Measurements from ENCODE around the gene ZRANB3. TPM values are rescaled to one million over a fixed set of nuclear protein-coding genes. Genes with fewer than 3 reads are reported as not detected.

The ZRANB3 gene
- total RNA-seq, 6 donors from 2014 or later, result 1.00 to 4.0 (median 2.0) TPM

DNA sequence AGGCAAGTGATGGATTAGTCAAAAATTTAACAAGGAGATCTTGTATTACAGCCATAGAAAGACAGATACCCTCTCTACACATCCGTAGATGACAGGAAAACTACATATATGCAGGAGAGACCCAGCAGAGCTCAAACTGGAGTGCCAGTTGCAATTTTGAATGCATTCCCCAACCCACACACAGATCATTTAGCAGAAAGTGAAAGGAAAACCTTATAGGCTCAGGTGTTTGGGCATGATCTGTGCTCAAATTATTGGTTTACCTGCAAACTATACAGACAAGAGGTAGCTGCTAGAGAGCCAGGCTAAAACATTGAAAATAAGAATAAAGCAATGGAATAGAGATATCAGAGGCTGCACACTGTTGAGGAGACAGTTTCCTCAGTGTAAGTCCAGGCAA is 427.2 kb downstream of the ZRANB3 start:
- DNase-seq, result no peak
- no peak overlapping the region for H3K4me3 ChIP-seq
- no peaks in the 10 kb centered on the region for H3K27me3 ChIP-seq
- no peaks in the 10 kb centered on the region for H3K9me3 ChIP-seq
- TF ChIP-seq POLR2AphosphoS5 (IDR thresholded peaks at IDR 0.05), result no peak
- no peak for TF ChIP-seq EP300 (IDR thresholded peaks at IDR 0.05)
- TF ChIP-seq POLR2A (IDR thresholded peaks at IDR 0.05), result no peak
- TF ChIP-seq, protein P1, sequence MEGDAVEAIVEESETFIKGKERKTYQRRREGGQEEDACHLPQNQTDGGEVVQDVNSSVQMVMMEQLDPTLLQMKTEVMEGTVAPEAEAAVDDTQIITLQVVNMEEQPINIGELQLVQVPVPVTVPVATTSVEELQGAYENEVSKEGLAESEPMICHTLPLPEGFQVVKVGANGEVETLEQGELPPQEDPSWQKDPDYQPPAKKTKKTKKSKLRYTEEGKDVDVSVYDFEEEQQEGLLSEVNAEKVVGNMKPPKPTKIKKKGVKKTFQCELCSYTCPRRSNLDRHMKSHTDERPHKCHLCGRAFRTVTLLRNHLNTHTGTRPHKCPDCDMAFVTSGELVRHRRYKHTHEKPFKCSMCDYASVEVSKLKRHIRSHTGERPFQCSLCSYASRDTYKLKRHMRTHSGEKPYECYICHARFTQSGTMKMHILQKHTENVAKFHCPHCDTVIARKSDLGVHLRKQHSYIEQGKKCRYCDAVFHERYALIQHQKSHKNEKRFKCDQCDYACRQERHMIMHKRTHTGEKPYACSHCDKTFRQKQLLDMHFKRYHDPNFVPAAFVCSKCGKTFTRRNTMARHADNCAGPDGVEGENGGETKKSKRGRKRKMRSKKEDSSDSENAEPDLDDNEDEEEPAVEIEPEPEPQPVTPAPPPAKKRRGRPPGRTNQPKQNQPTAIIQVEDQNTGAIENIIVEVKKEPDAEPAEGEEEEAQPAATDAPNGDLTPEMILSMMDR (IDR thresholded peaks at IDR 0.05), result no peak
- H3K27ac ChIP-seq, result no peak overlapping the region
- H3K36me3 ChIP-seq, result peaks cover 0 to 14% (median 5%) of the 10 kb centered on the region in 4 donors
- no peak for ATAC-seq (ENCODE audit: low FRiP score in 2 of 2)
- WGBS, 2 donors, result 0 to 90% methylated on average over 1 of the region's 1 CpG
- peaks cover 0 to 4% (median 3%) of the 10 kb centered on the region in 4 donors for H3K4me1 ChIP-seq

DNA sequence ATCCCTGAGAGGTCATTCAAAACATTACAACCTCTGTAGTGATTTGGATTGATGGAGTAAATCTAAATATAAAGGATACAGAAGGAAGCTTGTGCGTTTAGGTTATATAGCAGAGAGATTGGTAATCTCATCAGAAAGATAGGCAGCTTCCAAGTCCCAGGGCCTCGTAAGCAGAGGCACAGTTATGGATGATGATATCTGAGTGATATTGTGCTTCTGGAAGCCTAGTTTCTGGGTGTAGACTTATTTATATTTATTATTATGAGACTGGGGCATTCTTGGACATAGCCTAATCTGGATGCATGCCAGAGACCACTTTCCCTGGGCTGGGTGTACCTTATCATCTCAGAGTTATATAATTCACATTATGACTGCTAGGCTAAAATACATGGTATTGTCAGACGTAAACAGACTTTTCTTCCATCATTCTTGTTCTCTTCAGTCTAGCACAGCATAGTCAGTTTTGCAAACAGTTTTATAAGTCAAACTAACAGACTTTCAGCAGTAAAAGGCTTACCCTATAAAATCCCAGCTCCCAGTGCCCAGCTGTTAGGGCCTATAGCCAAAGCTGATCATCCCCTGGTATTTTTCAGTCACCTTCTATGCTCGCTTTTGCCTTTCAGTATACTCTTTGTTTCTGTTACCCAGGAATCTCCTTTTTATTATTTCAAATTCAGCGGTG is 431.1 kb downstream of the ZRANB3 start:
- WGBS, 2 donors, result 84 to 87% methylated on average over 5 of the region's 5 CpGs
- no peak for ATAC-seq (ENCODE audit: low FRiP score in 2 of 2)

DNA sequence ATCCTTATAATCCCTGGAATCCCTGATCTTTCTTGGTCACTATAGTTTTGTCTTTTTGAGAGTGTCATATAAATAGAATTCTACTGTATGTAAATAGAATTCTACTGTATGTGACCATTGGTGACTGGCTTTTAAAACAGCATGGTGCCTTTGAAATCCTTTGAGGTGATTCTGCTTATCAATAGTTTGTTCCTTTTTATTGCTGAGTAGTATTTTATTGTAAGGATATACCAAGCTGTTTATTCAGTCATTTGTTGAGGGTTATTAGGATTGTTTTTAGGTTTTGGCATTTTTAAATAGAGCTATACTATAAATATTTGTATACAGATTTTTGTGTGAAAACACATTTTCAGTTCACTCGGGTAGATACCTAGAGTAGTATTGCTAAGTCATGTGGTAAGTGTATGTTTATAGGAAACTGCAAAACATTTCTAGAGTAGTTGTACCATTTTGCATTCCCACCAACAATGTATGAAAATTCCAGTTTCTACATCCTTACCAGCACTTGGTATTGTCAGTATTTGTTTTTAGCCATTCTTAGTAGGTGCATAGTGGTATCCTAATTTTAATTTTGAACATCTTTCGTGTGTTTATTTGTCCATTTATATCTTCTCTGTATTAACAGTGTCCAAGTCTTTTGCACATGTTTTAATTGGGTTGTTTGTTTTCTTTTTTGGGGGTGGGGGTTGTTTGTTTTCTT is 433.3 kb downstream of the ZRANB3 start:
- no peak for ATAC-seq (ENCODE audit: low FRiP score in 2 of 2)

More for the DNA sequence above, 431.1 kb downstream of the ZRANB3 start:
- Histone ChIP-seq H3K4me3 (no peak overlapping the region), H3K27me3 (no peaks in the 10 kb centered on the region), H3K4me1 (peaks cover 0 to 4% (median 3%) of the 10 kb centered on the region in 4 donors), H3K27ac (peak overlapping the region in 1 of 4 donors; percentile 28), H3K36me3 (peaks cover 0 to 15% (median under 1%) of the 10 kb centered on the region in 4 donors), H3K9me3 (no peaks in the 10 kb centered on the region)
- TF ChIP-seq POLR2A (IDR thresholded peaks at IDR 0.05) (no peak), POLR2AphosphoS5 (IDR thresholded peaks at IDR 0.05) (no peak), EP300 (IDR thresholded peaks at IDR 0.05) (no peak)
- TF ChIP-seq, protein P1 (IDR thresholded peaks at IDR 0.05), result no peak
- DNase-seq, result no peak

DNA sequence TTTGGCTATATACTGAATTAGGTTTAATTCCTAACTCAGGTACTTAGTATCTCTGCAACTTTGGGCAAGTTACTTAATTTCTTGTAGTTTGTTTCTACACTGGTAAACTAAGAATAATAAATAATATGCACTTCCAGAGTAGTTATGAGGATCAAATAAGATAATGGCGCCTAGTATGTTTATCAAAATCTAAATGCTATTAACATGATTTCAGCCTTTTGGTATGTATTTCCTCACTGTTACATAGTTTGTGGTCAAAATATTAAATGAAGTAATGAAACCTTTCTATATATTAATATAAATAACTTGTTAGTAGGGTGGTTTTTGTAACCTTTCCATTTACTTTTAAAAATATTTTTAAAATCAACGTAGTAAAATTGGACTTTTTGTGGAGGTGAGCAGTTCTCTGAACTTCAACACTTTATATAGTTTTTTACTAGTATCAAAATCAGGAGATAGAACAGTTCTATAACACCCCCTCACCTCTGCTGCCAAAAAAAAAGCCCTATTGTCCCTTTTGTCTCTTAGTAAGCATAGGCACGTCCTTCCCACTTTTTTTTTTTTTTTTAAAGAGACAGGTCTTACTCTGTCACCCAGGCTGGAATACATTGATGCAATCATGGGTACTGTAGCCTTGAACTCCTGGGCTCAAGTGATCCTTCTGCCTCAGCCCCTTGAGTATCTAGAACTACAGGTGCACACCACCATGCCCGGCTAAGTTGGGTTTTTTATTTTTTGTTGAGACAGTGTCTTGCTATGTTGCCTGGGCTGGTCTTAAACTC is 434.2 kb downstream of the ZRANB3 start:
- TF ChIP-seq EP300 (IDR thresholded peaks at IDR 0.05), result no peak
- no peak for TF ChIP-seq POLR2AphosphoS5 (IDR thresholded peaks at IDR 0.05)
- no peak for TF ChIP-seq POLR2A (IDR thresholded peaks at IDR 0.05)
- TF ChIP-seq, protein P1 (IDR thresholded peaks at IDR 0.05), result no peak
- Histone ChIP-seq H3K4me3 (no peak overlapping the region), H3K9me3 (no peaks in the 10 kb centered on the region), H3K27me3 (no peaks in the 10 kb centered on the region), H3K4me1 (peaks cover 0 to 4% (median 0%) of the 10 kb centered on the region in 4 donors), H3K27ac (no peak overlapping the region), H3K36me3 (peaks cover 0 to 39% (median 8%) of the 10 kb centered on the region in 4 donors)
- no peak for ATAC-seq (ENCODE audit: low FRiP score in 2 of 2)
- WGBS, 2 donors, result 85 to 91% methylated on average over 4 of the region's 4 CpGs
- DNase-seq, result no peak

More for the DNA sequence above, 433.3 kb downstream of the ZRANB3 start:
- Histone ChIP-seq H3K4me1 (peaks cover 0 to 4% (median 0%) of the 10 kb centered on the region in 4 donors), H3K9me3 (no peaks in the 10 kb centered on the region), H3K27me3 (no peaks in the 10 kb centered on the region), H3K27ac (no peak overlapping the region), H3K4me3 (no peak overlapping the region), H3K36me3 (peaks cover 0 to 33% (median 8%) of the 10 kb centered on the region in 4 donors)
- no peak for DNase-seq
- WGBS, 2 donors, result 97 to 98% methylated on average over 2 of the region's 2 CpGs
- TF ChIP-seq POLR2AphosphoS5 (IDR thresholded peaks at IDR 0.05), result no peak
- TF ChIP-seq, protein P1 (IDR thresholded peaks at IDR 0.05), result no peak
- no peak for TF ChIP-seq POLR2A (IDR thresholded peaks at IDR 0.05)
- no peak for TF ChIP-seq EP300 (IDR thresholded peaks at IDR 0.05)
